AG09309 (cell line): ENCODE measurements around the gene NCOA7.

Source experiments
- DNase-seq: peaks from one replicate; pipeline ENCODE4 v3.0.0-alpha.2; 2010; ENCODE audit warnings: low read depth
- H3K4me3 ChIP-seq: 2 replicates; pipeline ENCODE4 v1.5.1; 2011; ENCODE audit warnings: mild to moderate bottlenecking, low read depth, low read length, moderate library complexity; ENCODE audit not compliant: control insufficient read depth
- CTCF ChIP-seq: IDR thresholded peaks from 2 replicates; pipeline ENCODE4 v1.5.1; 2011; ENCODE audit warnings: mild to moderate bottlenecking, low read depth, low read length, inconsistent platforms; ENCODE audit not compliant: insufficient read depth, control insufficient read depth; ENCODE audit errors: missing control alignments

The NCOA7 gene

GRCh38 chr6:125754566-125754965 lies 36.2 kb upstream of the NCOA7 start:
- no peak for TF ChIP-seq CTCF
- DNase-seq, result no peak
- no peak overlapping the region for H3K4me3 ChIP-seq

GRCh38 chr6:125759184-125759902 lies 31.4 kb upstream of the NCOA7 start:
- no peak for TF ChIP-seq CTCF
- DNase-seq, result no peak
- no peak overlapping the region for H3K4me3 ChIP-seq

GRCh38 chr6:125759959-125760457 lies 30.8 kb upstream of the NCOA7 start:
- DNase-seq, result no peak

GRCh38 chr6:125764121-125764671 lies 26.6 kb upstream of the NCOA7 start:
- H3K4me3 ChIP-seq, result no peak overlapping the region
- no peak for TF ChIP-seq CTCF
- DNase-seq, result no peak

More at GRCh38 chr6:125759959-125760457, 30.8 kb upstream of the NCOA7 start:
- TF ChIP-seq CTCF, result no peak
- no peak overlapping the region for H3K4me3 ChIP-seq

GRCh38 chr6:125765944-125766343 lies 24.8 kb upstream of the NCOA7 start:
- no peak overlapping the region for H3K4me3 ChIP-seq
- no peak for TF ChIP-seq CTCF
- DNase-seq, result no peak

- no peak overlapping the region for H3K4me3 ChIP-seq
- DNase-seq, result no peak
- no peak for TF ChIP-seq CTCF
Measured at GRCh38 chr6:125766641-125767040, 24.1 kb upstream of the NCOA7 start.
